Measurements from ENCODE around the gene MMP20. TPM values are rescaled to one million over a fixed set of nuclear protein-coding genes. Genes with fewer than 3 reads are reported as not detected.

Gene MMP20
- total RNA-seq, 4 donors from 2014 or later = not detected

DNA sequence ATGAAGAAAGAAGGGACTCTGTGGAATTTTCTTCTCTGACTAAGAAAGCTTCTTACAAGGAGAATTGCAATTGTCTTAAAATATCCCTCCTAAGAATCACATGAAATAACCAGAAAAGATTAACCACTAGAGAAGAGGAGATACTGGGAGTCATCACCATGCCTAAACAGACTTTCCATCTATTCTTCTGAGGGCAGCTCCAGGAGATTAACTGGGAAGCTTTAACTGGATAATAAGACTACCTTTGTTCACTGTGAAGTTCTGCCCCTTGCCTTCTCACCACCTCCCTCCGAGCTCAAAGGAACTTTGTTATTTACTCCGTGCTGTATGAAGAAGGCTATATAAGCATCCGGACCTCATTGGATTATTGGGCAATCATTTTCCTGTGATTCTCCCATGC lies 70.0 kb downstream of the MMP20 start:
- H3K9me3 ChIP-seq = no peaks in the 10 kb centered on the region
- no peak overlapping the region for H3K27ac ChIP-seq
- no peaks in the 10 kb centered on the region for H3K36me3 ChIP-seq
- DNase-seq = no peak
- peaks cover 0 to 9% (median 4%) of the 10 kb centered on the region in 4 donors for H3K4me1 ChIP-seq
- no peaks in the 10 kb centered on the region for H3K27me3 ChIP-seq
- TF ChIP-seq, protein P1, sequence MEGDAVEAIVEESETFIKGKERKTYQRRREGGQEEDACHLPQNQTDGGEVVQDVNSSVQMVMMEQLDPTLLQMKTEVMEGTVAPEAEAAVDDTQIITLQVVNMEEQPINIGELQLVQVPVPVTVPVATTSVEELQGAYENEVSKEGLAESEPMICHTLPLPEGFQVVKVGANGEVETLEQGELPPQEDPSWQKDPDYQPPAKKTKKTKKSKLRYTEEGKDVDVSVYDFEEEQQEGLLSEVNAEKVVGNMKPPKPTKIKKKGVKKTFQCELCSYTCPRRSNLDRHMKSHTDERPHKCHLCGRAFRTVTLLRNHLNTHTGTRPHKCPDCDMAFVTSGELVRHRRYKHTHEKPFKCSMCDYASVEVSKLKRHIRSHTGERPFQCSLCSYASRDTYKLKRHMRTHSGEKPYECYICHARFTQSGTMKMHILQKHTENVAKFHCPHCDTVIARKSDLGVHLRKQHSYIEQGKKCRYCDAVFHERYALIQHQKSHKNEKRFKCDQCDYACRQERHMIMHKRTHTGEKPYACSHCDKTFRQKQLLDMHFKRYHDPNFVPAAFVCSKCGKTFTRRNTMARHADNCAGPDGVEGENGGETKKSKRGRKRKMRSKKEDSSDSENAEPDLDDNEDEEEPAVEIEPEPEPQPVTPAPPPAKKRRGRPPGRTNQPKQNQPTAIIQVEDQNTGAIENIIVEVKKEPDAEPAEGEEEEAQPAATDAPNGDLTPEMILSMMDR (IDR thresholded peaks at IDR 0.05) = no peak
- no peak for TF ChIP-seq POLR2A (IDR thresholded peaks at IDR 0.05)
- no peak overlapping the region for H3K4me3 ChIP-seq

DNA sequence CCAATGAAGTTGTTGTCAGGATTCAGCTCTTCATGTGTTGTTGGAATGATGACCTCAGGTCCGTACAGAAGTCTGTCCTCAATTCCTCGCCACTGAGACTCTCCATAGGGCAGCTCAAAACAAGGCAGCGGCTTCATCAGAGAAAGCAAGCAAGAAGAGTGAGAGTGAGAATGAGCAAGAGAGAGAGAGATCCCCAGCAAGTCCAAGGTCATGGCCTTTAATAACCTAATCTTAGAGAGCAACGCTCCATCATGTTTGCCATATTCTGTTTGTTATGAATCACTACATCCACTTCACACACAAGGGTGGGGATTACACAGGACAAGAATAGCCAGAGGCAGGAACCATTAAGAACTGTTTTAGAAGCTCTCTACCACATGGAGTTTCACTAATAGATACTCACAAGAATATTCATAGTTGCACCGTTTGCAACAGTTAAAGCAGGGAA lies 71.3 kb downstream of the MMP20 start:
- Histone ChIP-seq H3K4me1 (no peaks in the 10 kb centered on the region), H3K4me3 (no peak overlapping the region), H3K36me3 (no peaks in the 10 kb centered on the region), H3K27me3 (no peaks in the 10 kb centered on the region), H3K27ac (no peak overlapping the region), H3K9me3 (no peaks in the 10 kb centered on the region)
- DNase-seq = no peak
- TF ChIP-seq POLR2A (IDR thresholded peaks at IDR 0.05) = no peak
- TF ChIP-seq, protein P1 (IDR thresholded peaks at IDR 0.05) = no peak

DNA sequence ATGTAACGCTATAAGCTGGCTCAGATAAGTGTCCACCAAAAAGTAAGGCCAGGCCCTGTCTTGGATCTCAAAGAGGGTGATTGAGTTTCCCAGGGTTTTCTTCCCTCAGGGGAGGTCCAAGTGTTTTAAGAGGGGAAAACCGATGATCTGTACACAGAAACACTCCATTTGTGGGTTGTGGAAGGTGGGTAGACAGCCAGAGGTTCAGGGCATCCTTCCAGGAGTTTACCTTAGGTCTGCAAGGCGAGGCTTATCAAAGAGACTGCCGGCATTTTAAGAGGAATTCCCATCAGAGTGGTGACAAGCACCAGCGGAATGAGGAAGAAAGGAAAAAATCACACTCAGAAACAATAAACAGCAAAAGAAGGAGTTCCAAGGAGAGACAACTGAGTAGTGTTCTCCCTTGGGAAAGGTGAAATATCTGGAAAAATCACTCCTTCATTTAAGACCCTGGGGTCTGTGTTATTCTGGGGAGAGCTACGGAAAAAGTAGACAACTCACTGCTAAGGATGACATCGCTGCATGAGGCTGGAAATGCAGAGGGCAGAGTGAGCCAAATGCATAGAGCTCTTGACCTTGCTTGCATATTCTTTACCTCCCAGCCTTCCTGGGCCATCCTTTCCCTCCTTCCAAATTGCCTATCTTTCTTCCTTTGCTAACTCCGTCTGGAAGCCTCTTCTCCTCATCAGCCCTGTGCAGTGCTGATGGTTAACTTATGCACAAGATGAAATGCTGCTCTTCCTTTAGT lies 72.5 kb downstream of the MMP20 start:
- no peak overlapping the region for H3K4me3 ChIP-seq
- H3K27me3 ChIP-seq = no peaks in the 10 kb centered on the region
- no peaks in the 10 kb centered on the region for H3K4me1 ChIP-seq
- no peaks in the 10 kb centered on the region for H3K9me3 ChIP-seq
- no peak for TF ChIP-seq POLR2A (IDR thresholded peaks at IDR 0.05)
- TF ChIP-seq, protein P1 (IDR thresholded peaks at IDR 0.05) = no peak
- no peaks in the 10 kb centered on the region for H3K36me3 ChIP-seq
- H3K27ac ChIP-seq = no peak overlapping the region
- no peak for DNase-seq

DNA sequence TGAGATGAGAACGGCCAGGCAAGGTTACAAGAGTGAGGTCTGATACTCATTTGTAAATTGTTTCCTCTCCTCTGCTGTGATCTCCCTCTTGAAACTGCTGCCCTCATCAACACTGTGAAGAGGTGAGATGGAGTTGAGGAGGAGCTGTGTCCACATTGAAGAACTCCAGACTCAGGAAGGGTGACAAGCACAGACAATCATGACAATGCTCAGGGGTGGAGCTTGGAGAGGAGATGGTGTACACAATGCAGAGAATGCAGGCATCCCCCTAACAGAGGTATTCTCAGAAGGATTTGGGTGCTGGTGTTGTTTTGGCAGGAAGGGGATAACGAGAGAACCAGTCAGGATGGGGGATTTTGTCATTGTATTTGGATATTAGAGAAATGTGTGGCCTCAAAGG lies 73.1 kb downstream of the MMP20 start:
- DNase-seq = no peak
- no peaks in the 10 kb centered on the region for H3K9me3 ChIP-seq
- H3K36me3 ChIP-seq = no peaks in the 10 kb centered on the region
- TF ChIP-seq, protein P1 (IDR thresholded peaks at IDR 0.05) = no peak
- no peak for TF ChIP-seq POLR2A (IDR thresholded peaks at IDR 0.05)
- H3K27me3 ChIP-seq = no peaks in the 10 kb centered on the region
- no peak overlapping the region for H3K4me3 ChIP-seq
- H3K4me1 ChIP-seq = no peaks in the 10 kb centered on the region
- H3K27ac ChIP-seq = no peak overlapping the region

DNA sequence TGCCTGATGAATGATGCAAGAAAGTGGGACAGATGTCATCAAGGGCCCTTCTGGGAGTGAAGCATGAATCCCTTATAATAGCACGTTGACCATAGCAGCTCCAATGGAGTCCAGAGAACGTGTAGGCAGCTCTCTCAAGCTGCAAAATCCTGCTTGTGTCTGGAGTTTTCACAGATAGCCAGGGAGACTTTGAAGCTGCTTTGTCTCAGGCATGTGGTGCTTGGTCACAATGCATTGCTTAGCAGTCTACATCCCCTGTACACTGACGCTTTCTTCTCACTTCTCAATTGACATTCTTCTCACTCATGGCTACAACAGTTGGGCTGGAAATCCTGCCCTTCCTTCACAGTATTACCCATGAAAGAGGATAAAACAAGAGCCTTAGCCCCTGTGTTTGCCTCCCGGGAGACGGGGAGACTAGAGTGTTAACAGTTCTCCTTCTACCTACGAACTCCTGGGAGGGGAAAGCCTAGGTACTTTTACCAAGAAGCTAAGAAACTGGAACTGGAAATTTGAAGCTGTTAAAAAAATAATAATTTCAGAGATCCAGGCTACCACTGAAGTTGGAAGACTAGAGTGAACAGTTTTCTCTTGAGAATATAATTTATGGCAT lies 73.9 kb downstream of the MMP20 start:
- Histone ChIP-seq H3K27ac (no peak overlapping the region), H3K36me3 (no peaks in the 10 kb centered on the region), H3K27me3 (no peaks in the 10 kb centered on the region), H3K9me3 (no peaks in the 10 kb centered on the region), H3K4me1 (no peaks in the 10 kb centered on the region), H3K4me3 (no peak overlapping the region)
- no peak for DNase-seq
- TF ChIP-seq, protein P1 (IDR thresholded peaks at IDR 0.05) = no peak
- TF ChIP-seq POLR2A (IDR thresholded peaks at IDR 0.05) = no peak
